ENCODE data around the gene MYL7.

MYL7 gene

DNA sequence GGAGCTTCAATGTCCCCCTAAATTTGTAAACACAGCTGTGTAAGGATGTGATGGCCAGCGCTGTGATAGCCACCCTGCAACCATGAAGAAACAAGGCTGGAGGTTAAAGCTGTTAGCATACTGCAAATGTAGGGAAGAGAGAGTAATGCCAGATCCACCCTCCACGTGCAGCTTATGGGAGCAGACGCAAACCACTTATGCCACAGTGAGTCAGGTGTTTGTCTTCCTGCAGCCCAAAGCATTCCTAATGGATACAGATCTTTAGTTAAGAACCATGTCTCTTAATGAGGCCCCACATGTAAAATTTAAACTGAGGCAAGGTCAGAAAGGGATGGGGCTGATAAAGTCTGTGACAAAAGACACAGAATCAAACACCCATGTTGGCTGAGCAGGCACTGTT, 13.6 kb upstream of the MYL7 start:
- intact Hi-C loops (cut with DNase I): no loop called here

DNA sequence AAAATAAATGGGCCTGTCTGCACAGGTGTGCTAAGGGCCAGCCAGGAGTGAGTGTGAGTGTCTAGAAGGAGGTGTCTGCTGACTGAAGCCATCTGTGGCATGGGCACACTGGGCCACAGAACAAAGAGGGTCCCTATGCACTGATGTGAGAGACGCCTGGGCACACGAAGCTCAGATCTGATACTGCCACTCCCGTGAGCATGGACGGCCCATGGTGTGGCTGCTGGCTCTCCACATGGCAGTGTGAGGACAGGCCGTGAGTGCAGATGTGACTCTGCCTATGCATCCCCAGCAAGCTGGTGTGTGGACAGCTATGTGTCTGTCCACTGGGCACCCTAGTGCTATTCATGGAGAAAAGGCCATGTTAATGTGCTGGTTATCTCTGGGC, 12.8 kb upstream of the MYL7 start:
- peak in 5 of 42 donors; percentile 2 to 17 (median 13) for DNase-seq
- intact Hi-C loops (cut with DNase I): no loop called here

More for the DNA sequence above, 13.6 kb upstream of the MYL7 start:
- peak in 1 of 42 donors; percentile 20 for DNase-seq

DNA sequence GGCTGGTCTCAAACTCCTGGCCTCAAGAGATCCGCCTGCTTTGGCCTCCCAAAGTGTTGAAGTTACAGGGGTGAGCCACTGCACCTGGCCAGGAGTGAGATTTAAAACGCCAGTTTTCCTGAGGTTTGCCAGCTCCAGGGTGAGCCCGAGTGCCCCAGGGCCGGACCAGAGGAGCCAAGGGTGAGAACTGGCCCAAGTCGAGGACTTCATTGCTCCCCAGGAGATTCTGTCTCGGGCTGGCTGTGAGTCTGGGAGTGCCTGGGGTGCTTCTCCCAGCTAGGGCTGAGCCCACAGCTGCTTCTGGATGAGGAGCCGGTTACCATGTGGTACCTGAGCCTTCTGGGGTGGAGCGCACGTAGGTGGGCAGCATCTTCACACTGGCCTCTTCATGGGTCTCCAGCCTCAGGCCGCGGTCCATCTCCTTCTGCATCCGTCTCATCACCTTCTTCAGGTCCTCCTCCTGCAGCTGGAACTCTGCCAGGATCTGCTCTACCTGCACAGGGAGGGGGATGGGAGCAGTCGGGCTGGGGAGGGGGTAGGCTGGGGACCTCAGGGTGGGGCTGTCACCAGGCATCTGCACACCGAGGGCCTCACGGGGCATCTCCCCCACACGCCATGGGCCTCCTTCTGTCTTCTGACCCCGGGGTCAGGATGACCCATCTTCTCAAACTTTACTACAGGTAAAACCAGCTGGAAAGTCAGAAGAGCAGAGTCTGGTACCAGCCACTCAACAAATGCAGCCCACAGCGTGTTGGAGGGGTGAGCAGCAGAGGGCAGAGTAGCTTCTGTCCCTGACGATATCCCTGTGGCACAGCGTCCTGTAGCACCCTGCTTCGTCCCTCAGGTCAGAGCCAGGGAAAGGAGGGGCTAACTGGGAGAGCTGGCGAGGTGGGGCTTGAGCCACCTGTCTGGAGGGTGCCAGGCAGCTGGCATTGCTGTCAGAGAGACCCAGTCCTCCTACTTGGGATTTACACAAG, 12.1 kb upstream of the MYL7 start:
- DNase-seq: peak in 4 of 42 donors; percentile 8 to 27 (median 16)
- intact Hi-C loops (cut with DNase I): no loop called here

DNA sequence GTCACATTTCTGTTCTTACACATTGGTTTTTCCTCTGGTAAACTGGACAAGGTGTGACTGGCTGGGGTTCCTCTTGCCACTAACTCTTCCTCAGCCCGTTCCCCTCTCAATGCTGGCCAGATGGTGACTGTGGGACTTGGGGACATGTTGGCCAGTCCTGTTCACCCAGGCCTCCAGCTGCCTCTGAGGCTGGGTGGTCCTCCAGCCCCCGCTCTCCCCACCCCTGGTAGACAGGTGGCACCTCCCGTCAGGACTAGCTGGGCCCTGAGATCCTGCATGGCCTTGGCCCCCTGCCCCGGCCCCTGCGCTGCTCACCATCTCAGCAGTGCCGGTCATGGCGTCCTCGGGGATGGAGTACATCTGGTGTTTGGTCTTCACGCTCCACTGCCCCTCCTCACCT, 10.8 kb upstream of the MYL7 start:
- intact Hi-C loops (cut with DNase I): no loop called here

DNA sequence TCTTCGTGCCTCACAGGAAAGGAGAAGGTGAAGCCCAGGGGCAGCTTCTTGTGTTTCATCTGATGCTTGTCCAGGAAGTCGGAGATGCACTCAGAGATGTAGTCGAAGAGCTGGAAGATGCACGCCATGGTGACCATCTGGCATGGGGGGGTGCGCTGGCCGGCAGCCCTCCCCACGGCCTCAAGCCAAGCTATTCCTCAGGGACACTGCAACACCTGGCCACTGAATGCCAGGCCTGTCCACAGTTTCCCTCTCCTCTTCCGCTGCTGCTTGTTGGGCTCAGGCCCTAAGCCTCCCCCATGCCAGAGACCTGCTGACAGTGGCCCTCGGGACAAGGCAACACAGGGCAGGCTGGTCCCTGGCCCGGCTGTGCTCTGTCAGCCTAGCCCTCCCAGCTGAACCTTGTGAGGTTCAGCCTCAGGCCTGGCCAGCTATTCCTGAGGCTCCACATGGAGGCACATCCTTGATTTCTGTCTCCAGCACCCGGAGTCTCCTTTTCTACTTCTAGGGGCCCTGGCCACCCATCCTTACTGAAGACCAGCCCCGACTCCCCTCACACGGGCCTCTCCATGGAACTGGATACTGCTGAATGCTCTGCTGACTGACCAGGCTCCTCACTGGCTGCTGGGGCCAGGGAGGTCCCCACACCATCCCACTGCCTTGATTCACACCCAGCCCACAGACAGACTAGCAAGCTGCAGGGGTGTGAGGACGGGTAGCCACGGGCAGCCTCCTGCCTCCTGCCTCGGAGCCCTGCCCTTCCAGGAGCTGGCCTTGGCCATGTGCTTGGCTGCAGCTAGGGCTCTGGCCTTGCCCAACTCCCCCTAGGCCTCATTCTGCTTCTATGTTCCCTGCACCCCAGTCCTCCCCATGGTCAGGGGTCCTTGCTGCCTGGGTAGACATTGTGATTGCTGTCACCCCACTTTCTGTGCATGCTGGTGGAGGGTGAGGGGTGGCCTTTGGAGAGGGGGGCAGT, 10.1 kb upstream of the MYL7 start:
- peak in 5 of 42 donors; percentile 5 to 38 (median 16) for DNase-seq
- intact Hi-C loops (cut with DNase I): no loop called here

More for the DNA sequence above, 10.8 kb upstream of the MYL7 start:
- peak in 4 of 42 donors; percentile 5 to 25 (median 13) for DNase-seq

DNA sequence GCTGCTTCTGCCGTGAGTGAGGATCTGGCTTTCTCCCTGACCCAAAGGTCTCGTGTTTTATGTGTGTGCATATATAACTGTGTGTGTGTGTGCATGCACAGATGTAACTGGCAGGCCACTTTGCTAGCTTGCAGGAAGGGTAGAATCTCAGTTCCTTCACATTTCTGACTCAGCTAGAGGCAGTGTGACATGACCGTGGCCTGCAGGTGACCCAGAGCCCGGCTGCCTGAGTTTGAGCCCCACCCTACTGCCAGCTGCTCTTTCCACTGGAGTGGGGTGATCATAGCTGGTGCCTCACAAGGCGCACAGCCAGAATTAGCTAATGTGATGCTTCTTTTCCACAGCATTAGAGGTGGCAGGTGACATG, 9.3 kb upstream of the MYL7 start:
- no peak for DNase-seq
- intact Hi-C loops (cut with DNase I): no loop called here

DNA sequence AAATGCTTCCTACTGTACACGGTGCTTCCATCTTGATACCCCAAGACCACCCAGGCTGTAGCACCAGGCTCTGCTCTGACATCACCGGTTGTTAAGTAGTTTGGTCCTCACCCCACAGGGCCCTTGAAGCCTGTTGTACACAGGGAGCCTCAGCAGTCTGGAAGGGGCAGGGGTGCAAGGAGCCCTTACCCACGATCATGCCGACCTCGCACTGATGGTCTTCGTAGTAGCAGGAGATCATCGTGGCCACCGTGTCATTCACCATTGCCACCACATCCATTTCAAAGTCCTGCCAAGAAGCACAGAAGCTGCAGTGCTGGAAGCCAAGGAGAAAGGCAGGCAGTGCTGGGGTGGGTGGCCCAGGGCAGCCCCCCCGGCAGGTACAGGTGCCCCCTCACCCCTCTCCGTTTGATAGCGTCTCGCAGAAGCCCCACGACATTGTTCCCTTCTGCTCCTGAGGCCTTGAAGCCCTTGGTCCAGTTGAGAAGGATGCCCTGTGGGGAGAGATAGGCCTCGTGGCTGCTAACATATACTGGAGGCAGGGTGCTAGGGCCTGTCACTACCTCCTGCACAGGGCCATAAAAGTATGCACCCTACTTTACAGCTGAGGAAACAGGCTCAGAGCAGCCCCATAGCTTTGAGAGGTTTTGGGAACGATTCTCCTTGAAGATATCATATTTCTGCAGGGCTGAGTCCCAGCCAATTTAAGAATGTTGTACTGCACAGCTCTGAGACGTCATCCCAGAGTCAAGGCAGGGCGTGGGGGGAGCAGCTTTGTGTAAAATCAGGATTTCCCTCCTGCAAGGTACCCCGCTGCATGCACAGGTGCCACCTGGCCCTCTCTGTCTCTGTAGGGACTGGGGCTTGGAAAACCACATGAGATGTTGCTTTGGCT, 8.7 kb upstream of the MYL7 start:
- intact Hi-C loops (cut with DNase I): no loop called here
- peak in 7 of 42 donors; percentile 1 to 24 (median 11) for DNase-seq

DNA sequence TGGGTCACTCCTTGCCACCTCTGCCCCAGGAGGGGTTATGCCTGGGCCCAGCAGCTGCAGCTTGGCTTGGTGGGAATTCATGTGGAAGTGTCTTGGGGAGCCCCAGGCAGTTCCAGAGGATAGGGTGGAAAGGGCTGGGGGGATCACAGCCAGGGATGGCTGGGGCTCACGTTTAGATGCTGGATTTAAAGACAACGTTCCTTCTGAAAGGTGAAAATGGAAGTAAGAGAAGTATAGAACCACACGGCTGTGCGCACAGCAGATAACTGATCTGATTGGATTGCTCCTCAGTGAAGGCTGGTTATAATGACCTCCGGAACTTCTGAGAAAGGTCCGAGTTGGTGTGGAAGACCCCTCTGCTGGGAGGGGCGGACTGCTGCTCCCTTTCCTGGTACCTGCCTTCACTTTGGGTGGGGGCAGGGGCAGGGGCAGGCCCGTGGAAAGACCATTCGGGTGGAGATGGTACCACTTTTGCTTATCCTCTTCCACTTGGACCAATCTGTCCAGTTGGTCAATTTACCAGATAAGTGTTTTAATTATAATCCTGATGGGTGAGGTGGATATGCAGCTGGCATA, 7.9 kb upstream of the MYL7 start:
- intact Hi-C loops (cut with DNase I): no loop called here
- DNase-seq: peak in 4 of 42 donors; percentile 1 to 18 (median 12)

DNA sequence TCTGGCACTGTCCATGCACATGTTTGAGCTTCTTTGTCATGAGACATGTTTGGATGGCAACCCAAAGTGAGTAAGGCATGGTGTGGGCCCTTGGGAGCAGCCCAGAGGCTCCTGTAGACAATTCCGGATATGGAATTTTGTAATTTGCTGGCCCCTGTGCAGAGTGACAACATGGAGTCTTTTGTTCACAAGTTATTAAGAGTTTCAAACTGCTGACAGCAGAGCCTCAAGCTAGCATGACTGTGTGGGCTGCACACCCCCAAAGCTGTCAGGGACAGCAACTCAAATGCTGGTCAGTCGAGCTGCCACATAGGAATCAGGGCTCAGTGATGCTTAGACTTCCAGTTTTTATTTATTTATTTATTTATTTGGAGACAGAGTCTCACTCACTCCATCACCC, 7.0 kb upstream of the MYL7 start:
- DNase-seq: peak in 5 of 42 donors; percentile 3 to 30 (median 18)
- intact Hi-C loops (cut with DNase I): no loop called here

DNA sequence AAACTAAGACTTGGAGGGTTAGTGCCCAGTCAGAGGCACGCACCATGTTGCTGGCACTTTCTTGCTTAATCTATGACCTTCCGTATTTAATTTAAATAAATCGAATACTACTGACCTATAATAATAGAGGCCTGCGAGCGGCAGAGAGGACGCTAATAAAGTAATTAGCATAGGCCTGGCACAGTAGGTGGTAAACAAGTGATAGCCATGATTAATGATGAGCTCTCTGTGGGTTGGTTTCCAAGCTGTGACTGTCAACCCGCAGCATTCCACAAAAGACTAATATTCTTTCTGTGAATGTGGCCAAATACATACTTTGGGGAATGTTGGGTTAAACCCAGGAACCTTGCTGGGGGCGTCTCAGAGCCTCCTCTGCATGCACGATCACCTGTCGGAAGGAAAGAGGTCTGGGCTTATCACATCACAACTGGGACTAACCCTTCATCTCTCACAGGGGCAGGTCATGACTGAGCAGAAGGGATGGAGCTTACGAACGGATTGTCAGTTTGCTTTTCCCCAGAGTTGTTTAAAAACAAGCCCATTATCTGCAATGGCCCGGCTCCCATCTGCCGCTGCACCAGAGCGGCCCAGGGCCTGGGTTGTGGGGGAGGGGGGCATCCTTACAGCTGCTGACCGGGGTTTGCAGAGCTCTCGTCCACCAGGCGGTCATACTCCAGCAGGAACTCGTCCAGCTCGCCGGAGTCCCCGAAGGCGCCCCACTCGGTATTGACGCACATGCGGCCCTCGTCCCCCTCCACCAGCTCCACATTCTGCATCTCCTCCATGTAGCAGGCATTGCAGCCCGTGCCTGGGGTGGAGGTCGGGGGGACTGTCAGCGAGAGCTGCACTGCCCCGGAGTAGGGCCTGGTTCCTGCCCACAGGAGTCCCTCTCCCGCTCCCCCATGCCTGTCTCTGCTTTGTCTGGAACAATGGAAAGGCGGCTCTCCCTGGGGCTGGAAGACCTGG, 6.2 kb upstream of the MYL7 start:
- intact Hi-C loops (cut with DNase I): no loop called here
- peak in 39 of 42 donors; percentile 8 to 74 (median 42) for DNase-seq

DNA sequence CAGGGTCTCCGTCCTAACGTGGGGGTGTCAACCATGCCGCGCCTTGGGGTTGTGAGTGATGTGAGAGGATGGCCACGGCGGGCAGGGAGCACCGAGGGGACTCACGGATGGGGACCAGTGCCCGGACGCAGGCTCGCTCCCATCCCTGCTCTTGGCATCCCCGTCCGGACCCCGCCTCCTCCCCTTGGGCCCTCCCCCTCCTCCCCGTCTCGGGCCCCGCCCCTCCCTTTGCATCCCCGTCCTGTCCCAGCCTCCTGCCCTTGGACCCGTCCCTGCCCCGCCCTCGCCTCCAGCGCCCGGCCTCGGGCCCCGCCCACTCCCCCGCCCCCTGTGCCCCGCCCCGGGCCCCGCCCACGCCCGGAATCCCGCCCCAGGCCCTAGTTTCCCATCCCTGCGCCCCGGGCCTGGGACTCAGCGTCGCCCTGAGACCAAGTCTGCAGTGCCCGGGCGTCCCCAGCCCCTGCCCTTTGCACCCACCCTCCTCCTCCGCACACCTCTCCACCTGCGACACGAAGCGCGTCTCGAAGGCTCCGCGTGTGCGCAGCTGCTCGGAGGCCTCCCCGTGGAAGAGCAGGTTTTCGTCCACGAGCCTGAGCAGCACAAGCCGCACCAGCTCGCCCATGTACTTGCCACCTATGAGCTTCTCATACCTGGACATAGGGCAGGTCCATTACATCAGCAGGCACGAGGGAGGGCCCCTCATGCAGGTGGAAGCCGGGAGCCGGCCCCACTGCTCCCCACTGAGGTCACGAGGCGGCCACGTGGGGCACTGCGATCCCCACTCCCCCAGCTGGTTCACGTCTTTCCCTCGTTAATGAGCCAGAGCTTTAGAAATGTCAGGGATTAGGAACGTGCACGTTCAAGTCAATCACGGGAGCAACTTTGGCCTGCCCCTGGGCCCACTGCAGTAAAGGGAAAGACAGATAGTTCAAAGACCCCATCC, 5.1 kb upstream of the MYL7 start:
- peak; percentile 36 to 92 (median 80) for DNase-seq
- intact Hi-C loops (cut with DNase I): no loop called here

DNA sequence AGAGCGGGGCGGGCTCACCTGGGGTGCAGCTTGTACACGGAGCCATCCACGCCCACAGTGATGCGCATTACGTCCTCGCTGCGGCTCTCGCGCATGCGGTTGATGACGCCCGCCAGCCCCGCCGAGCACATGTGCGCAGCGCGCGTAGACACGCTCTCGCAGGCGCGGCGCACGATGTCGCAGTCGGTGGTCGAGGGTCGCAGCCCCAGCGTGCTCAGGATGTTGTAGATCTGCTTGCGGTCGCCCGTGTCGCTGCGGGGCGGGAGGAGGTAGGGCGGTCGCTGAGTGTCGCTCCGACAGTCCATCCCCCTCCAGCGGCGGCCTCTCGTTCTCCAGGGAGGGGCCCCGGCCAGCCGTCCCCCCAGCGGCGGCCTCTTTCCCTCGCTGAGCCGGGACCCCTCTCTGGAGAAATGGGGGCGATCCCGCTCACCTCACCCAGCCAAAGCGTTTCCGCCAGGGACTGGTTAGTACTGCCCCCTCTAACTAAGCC, 4.4 kb upstream of the MYL7 start:
- DNase-seq: peak in 40 of 42 donors; percentile 20 to 79 (median 52)
- intact Hi-C loops (cut with DNase I): no loop called here

DNA sequence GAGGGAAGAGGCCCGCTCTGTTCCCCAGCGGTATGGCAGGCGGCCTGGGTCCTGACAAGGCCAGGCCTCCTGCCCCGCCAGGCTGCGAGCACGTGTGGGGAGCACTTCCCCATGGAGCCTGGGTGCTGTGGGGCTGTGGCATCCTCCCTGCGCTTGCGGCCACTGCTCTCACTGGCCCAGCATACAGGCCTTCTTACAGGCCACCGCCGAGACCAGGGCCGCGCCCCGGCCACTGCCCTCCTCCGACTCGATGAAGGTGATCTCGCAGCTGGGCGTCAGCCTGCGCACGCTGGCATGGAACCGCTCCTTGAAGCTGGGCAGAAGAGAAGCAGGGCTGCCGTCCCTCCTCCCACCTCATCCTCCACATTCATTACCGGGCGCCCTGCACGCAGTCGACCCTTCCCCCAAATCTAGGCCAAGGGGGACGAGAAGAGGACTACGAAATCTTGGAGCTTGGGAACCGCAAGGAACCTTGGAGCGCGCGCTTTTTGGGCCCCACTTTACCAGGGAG, 3.9 kb upstream of the MYL7 start:
- peak in 6 of 42 donors; percentile 11 to 41 (median 28) for DNase-seq
- intact Hi-C loops (cut with DNase I): no loop called here

DNA sequence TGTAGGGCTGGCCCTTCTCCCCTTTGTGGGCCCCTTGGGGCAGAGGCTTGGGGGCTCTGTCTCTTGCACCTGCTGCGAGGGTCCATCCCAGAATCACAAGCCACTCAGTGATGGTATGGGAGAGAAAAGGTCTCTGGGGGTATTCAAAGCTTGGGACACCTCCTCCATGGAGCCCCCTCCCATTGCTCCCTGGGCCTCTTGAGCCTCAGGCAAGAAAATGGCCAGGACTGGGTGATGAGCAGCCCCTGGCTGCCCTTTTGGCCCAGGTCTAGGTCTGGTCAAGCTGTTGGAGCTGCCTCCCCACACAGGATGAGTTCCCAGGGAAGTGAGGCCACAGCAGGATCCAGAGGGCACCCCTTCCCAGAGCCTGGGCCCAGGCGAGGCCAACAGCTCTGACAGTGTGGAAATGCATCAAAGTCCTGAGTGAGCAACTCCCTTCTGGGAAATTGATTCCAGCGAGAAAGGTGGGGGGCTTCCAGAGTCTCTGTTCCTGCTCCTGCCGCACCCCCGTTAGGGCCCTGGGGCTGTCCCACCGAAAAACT, 3.4 kb upstream of the MYL7 start:
- peak in 2 of 42 donors; percentile 13 to 15 for DNase-seq
- intact Hi-C loops (cut with DNase I): no loop called here

DNA sequence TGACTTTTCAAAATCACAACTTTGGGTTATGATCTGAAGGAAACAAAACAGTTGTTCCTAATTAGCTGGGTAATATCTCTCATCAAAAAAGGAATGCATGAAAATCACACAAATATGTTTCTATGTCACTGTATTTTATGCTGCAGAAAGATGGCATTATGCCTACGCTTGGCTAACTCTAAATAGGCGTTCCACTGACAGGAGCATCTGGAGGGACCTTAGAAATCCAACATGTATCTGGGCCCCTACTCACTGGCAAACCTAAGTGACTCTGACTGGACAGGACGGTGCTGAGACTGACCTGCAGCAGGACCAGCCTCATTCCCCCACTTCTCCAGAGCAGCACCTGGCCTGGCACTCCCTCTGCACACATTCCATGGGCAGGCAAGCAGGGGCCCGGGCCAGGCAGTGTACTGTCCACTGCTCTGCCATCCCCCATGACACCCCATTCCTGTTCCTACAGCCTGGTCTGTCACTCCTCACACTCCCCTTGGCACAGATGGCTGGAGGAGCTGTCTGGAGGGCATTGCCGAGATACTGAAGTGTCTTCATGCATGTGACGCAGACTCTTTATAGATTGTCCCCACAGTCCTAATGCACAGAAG, 2.6 kb upstream of the MYL7 start:
- peak in 2 of 42 donors; percentile 22 to 23 for DNase-seq
- intact Hi-C loops (cut with DNase I): no loop called here

Measured in head of caudate nucleus (tissue), 42 donors.